HCT116 (cell line): ENCODE measurements around the gene TSPEAR. TPM values are rescaled to one million over a fixed set of nuclear protein-coding genes. Genes with fewer than 3 reads are reported as not detected.

Source experiments
- ATAC-seq: fragments of 200-7000 bp; cut with Tn5 transposase; 2 replicates; pipeline ENCODE4 v1.9.1; 2020; ENCODE audit warnings: mild to moderate bottlenecking, moderate library complexity
- BruUV-seq: library from RNA; stranded (reverse); fragments of 400-500 nt; replicated peaks from 2 replicates; lab custom pipeline; 2021; lab: Mats Ljungman, UMichigan
- CTCF ChIA-PET: fragments of 300-600 bp; sonication (Branson Sonifier 250); formaldehyde crosslinking; loops from one replicate; lab custom pipeline; 2021; ENCODE audit warnings: antibody characterized with exemption; lab: Charles Lee
- POLR2A ChIA-PET: fragments of 300-600, 350-600 bp; sonication (Branson Sonifier 250); formaldehyde crosslinking; loops from one replicate; lab custom pipeline; 2021; ENCODE audit warnings: antibody characterized with exemption; lab: Charles Lee
- RAD21 ChIA-PET, 2 experiments: fragments of 300-600 bp; sonication (Branson Sonifier 250); formaldehyde crosslinking; loops; one replicate each; lab custom pipeline; 2023; ENCODE audit warnings: low total read pairs in 2 of 2; ENCODE audit not compliant: uncharacterized antibody in 2 of 2, unreplicated experiment in 2 of 2, low non-redundant PET in 1 of 2; lab: Charles Lee
- DNase-seq: peaks from one replicate; pipeline ENCODE4 v3.0.0-alpha.2; 2010; ENCODE audit warnings: low read depth, low spot score
- H2AFZ ChIP-seq: fragments of 200-600 bp; shearing (Covaris generic), sonication (generic); 2 replicates; pipeline ENCODE4 v1.6.1; 2017; ENCODE audit warnings: low read depth, mixed run types, mixed read lengths, antibody characterized with exemption, low read length; ENCODE audit not compliant: poor library complexity, severe bottlenecking
- H3K27ac ChIP-seq: 2 replicates; pipeline ENCODE4 v1.5.1; 2012; ENCODE audit warnings: low read depth, low read length
- H3K27me3 ChIP-seq: fragments of 200-600 bp; sonication (generic); 2 replicates; pipeline ENCODE4 v1.6.1; 2016; ENCODE audit warnings: mixed run types, low read length, mixed read lengths; ENCODE audit not compliant: insufficient read depth
- H3K36me3 ChIP-seq, 2 experiments: fragments of 200-500 bp in 1 of 2; fragments of 200-600 bp in 1 of 2; sonication (Bioruptor generic) in 1 of 2; sonication (generic) in 1 of 2; 2 replicates each; pipeline versions ENCODE4 v1.5.1 to v1.6.1; 2014 to 2016; ENCODE audit warnings: low read length in 2 of 2, inconsistent platforms in 1 of 2, mixed read lengths in 1 of 2, mixed run types in 1 of 2; ENCODE audit not compliant: insufficient read depth in 2 of 2, control insufficient read depth in 1 of 2
- H3K4me1 ChIP-seq, 2 experiments: fragments of 200-600 bp in 1 of 2; sonication (generic) in 1 of 2; 2 replicates each; pipeline versions ENCODE4 v1.5.1 to v1.6.1; 2012 to 2017; ENCODE audit warnings: low read length in 2 of 2, inconsistent platforms in 1 of 2, mild to moderate bottlenecking in 1 of 2, mixed read lengths in 1 of 2, mixed run types in 1 of 2, moderate library complexity in 1 of 2; ENCODE audit not compliant: insufficient read depth in 2 of 2, control insufficient read depth in 1 of 2
- H3K4me2 ChIP-seq: fragments of 200-600 bp; sonication (generic); 2 replicates; pipeline ENCODE4 v1.6.1; 2017; ENCODE audit warnings: mixed run types, low read length, mixed read lengths
- H3K4me3 ChIP-seq, 2 experiments: fragments of 200-600 bp in 1 of 2; sonication (generic) in 1 of 2; replicated peaks in 1 of 2; 2 replicates each; pipeline ENCODE4 v1.5.1; 2011 to 2016; ENCODE audit warnings: low read length in 2 of 2, control low read depth in 1 of 2, low read depth in 1 of 2, mild to moderate bottlenecking in 1 of 2, mixed read lengths in 1 of 2, mixed run types in 1 of 2
- H3K79me2 ChIP-seq: fragments of 200-600 bp; sonication (generic); 2 replicates; pipeline ENCODE4 v1.6.1; 2017; ENCODE audit warnings: mild to moderate bottlenecking, mixed run types, low read length, moderate library complexity, mixed read lengths; ENCODE audit not compliant: insufficient read depth
- H3K9ac ChIP-seq: fragments of 200-600 bp; sonication (generic); 2 replicates; pipeline ENCODE4 v1.6.1; 2016; ENCODE audit warnings: low read length, mixed read lengths
- H3K9me2 ChIP-seq: fragments of 200-600 bp; sonication (generic), shearing (Covaris generic); 2 replicates; pipeline ENCODE4 v1.6.1; 2017; ENCODE audit warnings: mixed run types, mild to moderate bottlenecking, moderate library complexity; ENCODE audit not compliant: insufficient read depth
- H3K9me3 ChIP-seq, 2 experiments: fragments of 200-500 bp in 1 of 2; fragments of 200-600 bp in 1 of 2; sonication (Bioruptor generic) in 1 of 2; sonication (generic) in 1 of 2; 2 replicates each; pipeline ENCODE4 v1.6.1; 2014 to 2017; ENCODE audit warnings: low read length in 2 of 2, mixed read lengths in 2 of 2, inconsistent platforms in 1 of 2, low read depth in 1 of 2, mild to moderate bottlenecking in 1 of 2, mixed run types in 1 of 2, moderate library complexity in 1 of 2; ENCODE audit not compliant: control insufficient read depth in 1 of 2, insufficient read depth in 1 of 2
- H4K20me1 ChIP-seq: fragments of 200-600 bp; sonication (generic), shearing (Covaris generic); 2 replicates; pipeline ENCODE4 v1.6.1; 2017; ENCODE audit warnings: mixed run types, mild to moderate bottlenecking, moderate library complexity; ENCODE audit not compliant: insufficient read depth
- ATF3 ChIP-seq: IDR thresholded peaks from 2 replicates; pipeline ENCODE4 v1.6.1; 2012
- CBX3 ChIP-seq: IDR thresholded peaks from 2 replicates; pipeline ENCODE4 v1.6.1; 2012; ENCODE audit warnings: low read depth
- POLR2A ChIP-seq: IDR thresholded peaks from 2 replicates; pipeline ENCODE4 v1.7.0; 2011; ENCODE audit warnings: borderline replicate concordance; ENCODE audit not compliant: insufficient read depth, insufficient read length; ENCODE audit errors: extremely low read depth
- RAD21 ChIP-seq: IDR thresholded peaks from 2 replicates; pipeline ENCODE4 v1.6.1; 2012; ENCODE audit warnings: low read depth, mild to moderate bottlenecking
- ZBTB33 ChIP-seq: IDR thresholded peaks from 2 replicates; pipeline ENCODE4 v1.6.1; 2011; ENCODE audit warnings: mild to moderate bottlenecking, low read length, moderate library complexity; ENCODE audit not compliant: insufficient replicate concordance; ENCODE audit errors: extremely low read depth
- ZNF274 ChIP-seq: fragments of 200-500 bp; sonication (Bioruptor generic); IDR thresholded peaks from 2 replicates; pipeline ENCODE4 v1.6.1; 2014; ENCODE audit warnings: mild to moderate bottlenecking, low read depth, low read length, inconsistent platforms
- intact Hi-C: fragments of 100-400 bp; cut with micrococcal nuclease; formaldehyde crosslinking; loops from 2 replicates; pipeline ENCODE4 v1.10.0; 2022
- total RNA-seq: library from RNA; stranded (reverse); gene quantifications from one replicate; pipeline ENCODE4 v1.2.1, GENCODE V29; 2021; ENCODE audit not compliant: unreplicated experiment

Gene TSPEAR
- total RNA-seq, 1 experiment from 2014 or later = not detected

DNA sequence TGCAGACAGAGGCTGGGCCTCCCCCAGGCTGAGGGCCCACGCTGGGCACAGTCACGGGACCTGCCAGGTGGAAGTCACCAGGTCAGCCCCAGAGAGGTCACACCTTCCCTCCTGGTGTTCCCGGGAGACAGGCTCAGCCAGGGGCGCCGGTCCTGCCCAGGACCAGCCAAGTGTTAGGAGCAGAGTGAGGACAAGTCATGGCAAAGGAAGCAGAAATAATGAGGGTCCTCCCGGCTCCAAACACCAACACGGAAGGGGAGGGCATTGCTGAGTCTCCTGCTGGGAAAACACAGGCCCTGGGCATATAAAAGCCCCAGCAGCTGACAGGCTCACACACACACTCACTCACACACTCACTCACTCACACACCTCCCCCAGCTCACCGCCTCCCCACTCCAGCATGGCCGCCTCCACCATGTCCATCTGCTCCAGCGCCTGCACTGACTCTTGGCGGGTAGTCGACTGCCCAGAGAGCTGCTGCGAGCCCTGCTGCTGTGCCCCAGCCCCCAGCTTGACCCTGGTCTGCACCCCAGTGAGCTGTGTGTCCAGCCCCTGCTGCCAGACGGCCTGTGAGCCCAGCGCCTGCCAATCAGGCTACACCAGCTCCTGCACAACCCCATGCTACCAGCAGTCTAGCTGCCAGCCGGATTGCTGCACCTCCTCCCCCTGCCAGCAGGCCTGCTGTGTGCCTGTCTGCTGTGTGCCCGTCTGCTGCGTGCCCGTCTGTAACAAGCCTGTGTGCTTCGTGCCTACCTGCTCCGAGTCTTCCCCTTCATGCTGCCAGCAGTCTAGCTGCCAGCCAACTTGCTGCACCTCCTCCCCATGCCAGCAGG is 74.1 kb downstream of the TSPEAR start, which contains the start of gene KRTAP10-10:
KRTAP10-10 (plus strand) TSS at position 339 of the 833 bp plus-strand sequence; CDS start at position 401, 62 bp downstream.
- H3K4me3 ChIP-seq = no peak within 1 kb of the TSS
- H3K79me2 ChIP-seq = no peaks in the 10 kb centered on the region
- H3K4me1 ChIP-seq = no peaks in the 10 kb centered on the region
- no peaks in the 10 kb centered on the region for H3K36me3 ChIP-seq
- BruUV-seq = no TSS peak
- no peaks in the 10 kb centered on the region for H4K20me1 ChIP-seq
- H3K9me3 ChIP-seq = no peaks in the 10 kb centered on the region
- intact Hi-C loops = no loop called here
- POLR2A ChIA-PET = no interaction called here
- DNase-seq = no peak
- no peak within 1 kb of the TSS for H3K4me2 ChIP-seq
- H3K27ac ChIP-seq = no peak within 1 kb of the TSS
- H2AFZ ChIP-seq = no peak within 1 kb of the TSS
- no peak for TF ChIP-seq ZNF274
- TF ChIP-seq ZBTB33 = no peak
- no peak for TF ChIP-seq ATF3
- TF ChIP-seq RAD21 = no peak
- TF ChIP-seq POLR2A = no peak
- TF ChIP-seq CBX3 = no peak
- H3K27me3 ChIP-seq = peaks cover 6% of the 10 kb centered on the region; the same call in 1 of the 2 replicates
- CTCF ChIA-PET = no interaction called here
- no peak within 1 kb of the TSS for H3K9ac ChIP-seq
- ATAC-seq = no peak
- RAD21 ChIA-PET = no interaction called here
- no peaks in the 10 kb centered on the region for H3K9me2 ChIP-seq
